DOHH2 (cell line): Measurements from ENCODE around the gene GDPD4.

ENCODE experiments used
- H3F3A ChIP-seq: fragments of 200-600 bp; sonication (generic), shearing (Covaris generic); 2 replicates; pipeline ENCODE4 v1.6.0; 2016; ENCODE audit warnings: antibody characterized with exemption, mild to moderate bottlenecking; ENCODE audit not compliant: control insufficient read depth, insufficient read depth
- H3K27ac ChIP-seq: fragments of 200-600 bp; sonication (generic); 2 replicates; pipeline ENCODE4 v1.5.1; 2014; ENCODE audit warnings: low read depth, mild to moderate bottlenecking, low read length, moderate library complexity
- H3K27me3 ChIP-seq: fragments of 200-600 bp; sonication (generic); 2 replicates; pipeline ENCODE4 v1.6.1; 2014; ENCODE audit warnings: mild to moderate bottlenecking, low read length, mixed read lengths; ENCODE audit not compliant: control insufficient read depth
- H3K36me3 ChIP-seq: fragments of 200-600 bp; sonication (generic); 2 replicates; pipeline ENCODE4 v1.6.1; 2014; ENCODE audit warnings: mild to moderate bottlenecking, low read length, moderate library complexity, mixed read lengths; ENCODE audit not compliant: control insufficient read depth
- H3K4me1 ChIP-seq: fragments of 200-600 bp; sonication (generic); 2 replicates; pipeline ENCODE4 v1.6.1; 2014; ENCODE audit warnings: mild to moderate bottlenecking, low read length, mixed read lengths; ENCODE audit not compliant: control insufficient read depth
- H3K4me2 ChIP-seq: fragments of 200-600 bp; sonication (generic); 2 replicates; pipeline ENCODE4 v1.6.0; 2014; ENCODE audit warnings: mild to moderate bottlenecking, low read length, moderate library complexity
- H3K4me3 ChIP-seq: fragments of 200-600 bp; sonication (generic); 2 replicates; pipeline ENCODE4 v1.5.1; 2014; ENCODE audit warnings: mild to moderate bottlenecking, low read length, mixed read lengths
- H3K79me2 ChIP-seq: fragments of 200-600 bp; sonication (generic); 2 replicates; pipeline ENCODE4 v1.6.1; 2014; ENCODE audit warnings: mild to moderate bottlenecking, low read length, mixed read lengths; ENCODE audit not compliant: control insufficient read depth
- H3K9me2 ChIP-seq: fragments of 200-600 bp; sonication (generic); replicated peaks from 2 replicates; pipeline ENCODE4 v1.6.1; 2014; ENCODE audit warnings: mild to moderate bottlenecking, low read length, mixed read lengths; ENCODE audit not compliant: control insufficient read depth
- H3K9me3 ChIP-seq: fragments of 200-600 bp; sonication (generic); 2 replicates; pipeline ENCODE4 v1.6.1; 2014; ENCODE audit warnings: antibody characterized with exemption, low read length, mixed read lengths; ENCODE audit not compliant: control insufficient read depth, insufficient read depth
- H4K20me1 ChIP-seq: fragments of 200-600 bp; sonication (generic); 2 replicates; pipeline ENCODE4 v1.6.0; 2014; ENCODE audit warnings: low read depth, mild to moderate bottlenecking, antibody characterized with exemption, low read length, moderate library complexity; ENCODE audit not compliant: control insufficient read depth, insufficient read depth
- EZH2phosphoT487 ChIP-seq: fragments of 200-600 bp; sonication (generic); IDR thresholded peaks from 2 replicates; pipeline ENCODE4 v1.6.1; 2017; ENCODE audit warnings: borderline replicate concordance, mild to moderate bottlenecking, antibody characterized with exemption, low read length, moderate library complexity, mixed read lengths
- TF ChIP-seq, protein P1 (sequence below): fragments of 200-600 bp; sonication (generic); IDR thresholded peaks from one replicate; pipeline ENCODE4 v1.5.1; 2014; ENCODE audit warnings: antibody characterized with exemption, mild to moderate bottlenecking, low read depth, low read length; ENCODE audit not compliant: poor library complexity, severe bottlenecking

The GDPD4 gene

DNA sequence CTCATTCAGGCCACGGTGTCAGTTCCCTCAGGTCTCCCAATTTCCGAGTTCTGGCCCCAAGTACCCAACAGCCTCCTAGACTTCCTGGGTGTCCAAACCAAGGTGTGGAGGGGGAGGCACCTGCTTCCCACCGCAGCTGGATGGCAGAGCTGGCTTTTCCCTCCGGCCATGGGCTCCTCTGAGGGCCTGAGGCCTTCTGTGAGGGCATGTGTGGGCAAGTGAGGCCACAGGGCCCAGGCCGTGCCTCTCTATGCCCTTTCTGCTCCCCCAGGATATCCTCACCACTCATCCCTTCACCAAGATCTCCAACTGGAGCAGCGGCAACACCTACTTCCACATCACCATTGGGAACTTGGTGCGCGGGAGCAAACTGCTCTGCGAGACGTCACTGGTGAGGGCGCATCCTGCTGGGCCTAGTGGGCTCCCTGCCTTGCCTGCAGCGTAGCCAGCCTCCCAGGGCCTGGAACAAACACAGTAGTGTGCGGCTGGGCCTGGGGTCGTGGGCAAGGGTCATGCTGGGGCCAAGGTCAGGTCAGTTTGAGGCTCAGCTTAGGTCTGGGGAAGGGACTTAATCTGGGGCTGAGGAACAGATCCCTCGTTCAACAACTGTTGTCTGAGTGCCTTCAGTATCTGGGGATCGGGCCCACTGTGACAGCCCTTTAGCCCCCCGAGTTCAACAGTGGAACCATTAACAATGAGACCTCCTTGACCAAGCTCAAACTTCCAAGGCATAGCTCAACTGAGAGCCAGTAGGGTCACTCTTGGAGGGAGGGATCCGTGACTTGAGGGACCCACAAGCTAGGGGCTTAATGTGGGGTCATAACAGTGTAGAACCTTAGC, 87.7 kb downstream of the GDPD4 start:
- no peaks in the 10 kb centered on the region for H3K4me1 ChIP-seq
- H3K9me3 ChIP-seq, result no peaks in the 10 kb centered on the region
- H3K4me2 ChIP-seq, result no peak overlapping the region
- H3K9me2 ChIP-seq, result no peaks in the 10 kb centered on the region
- TF ChIP-seq, protein P1, sequence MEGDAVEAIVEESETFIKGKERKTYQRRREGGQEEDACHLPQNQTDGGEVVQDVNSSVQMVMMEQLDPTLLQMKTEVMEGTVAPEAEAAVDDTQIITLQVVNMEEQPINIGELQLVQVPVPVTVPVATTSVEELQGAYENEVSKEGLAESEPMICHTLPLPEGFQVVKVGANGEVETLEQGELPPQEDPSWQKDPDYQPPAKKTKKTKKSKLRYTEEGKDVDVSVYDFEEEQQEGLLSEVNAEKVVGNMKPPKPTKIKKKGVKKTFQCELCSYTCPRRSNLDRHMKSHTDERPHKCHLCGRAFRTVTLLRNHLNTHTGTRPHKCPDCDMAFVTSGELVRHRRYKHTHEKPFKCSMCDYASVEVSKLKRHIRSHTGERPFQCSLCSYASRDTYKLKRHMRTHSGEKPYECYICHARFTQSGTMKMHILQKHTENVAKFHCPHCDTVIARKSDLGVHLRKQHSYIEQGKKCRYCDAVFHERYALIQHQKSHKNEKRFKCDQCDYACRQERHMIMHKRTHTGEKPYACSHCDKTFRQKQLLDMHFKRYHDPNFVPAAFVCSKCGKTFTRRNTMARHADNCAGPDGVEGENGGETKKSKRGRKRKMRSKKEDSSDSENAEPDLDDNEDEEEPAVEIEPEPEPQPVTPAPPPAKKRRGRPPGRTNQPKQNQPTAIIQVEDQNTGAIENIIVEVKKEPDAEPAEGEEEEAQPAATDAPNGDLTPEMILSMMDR, result no peak
- TF ChIP-seq EZH2phosphoT487, result no peak
- H3K79me2 ChIP-seq, result no peaks in the 10 kb centered on the region
- no peaks in the 10 kb centered on the region for H3K27me3 ChIP-seq
- H3F3A ChIP-seq, result no peaks in the 10 kb centered on the region
- no peaks in the 10 kb centered on the region for H4K20me1 ChIP-seq
- no peaks in the 10 kb centered on the region for H3K36me3 ChIP-seq
- H3K4me3 ChIP-seq, result no peak overlapping the region
- no peak overlapping the region for H3K27ac ChIP-seq

- Histone ChIP-seq H3K4me3 (no peak overlapping the region), H3K27me3 (no peaks in the 10 kb centered on the region), H3K36me3 (no peaks in the 10 kb centered on the region), H3K4me2 (no peak overlapping the region), H4K20me1 (no peaks in the 10 kb centered on the region), H3K9me2 (no peaks in the 10 kb centered on the region), H3F3A (no peaks in the 10 kb centered on the region), H3K9me3 (no peaks in the 10 kb centered on the region), H3K27ac (no peak overlapping the region), H3K79me2 (no peaks in the 10 kb centered on the region), H3K4me1 (no peaks in the 10 kb centered on the region)
- no peak for TF ChIP-seq EZH2phosphoT487
- TF ChIP-seq, protein P1, result no peak
Measured at GRCh38 chr11:77213029-77213579, 88.4 kb downstream of the GDPD4 start.

DNA sequence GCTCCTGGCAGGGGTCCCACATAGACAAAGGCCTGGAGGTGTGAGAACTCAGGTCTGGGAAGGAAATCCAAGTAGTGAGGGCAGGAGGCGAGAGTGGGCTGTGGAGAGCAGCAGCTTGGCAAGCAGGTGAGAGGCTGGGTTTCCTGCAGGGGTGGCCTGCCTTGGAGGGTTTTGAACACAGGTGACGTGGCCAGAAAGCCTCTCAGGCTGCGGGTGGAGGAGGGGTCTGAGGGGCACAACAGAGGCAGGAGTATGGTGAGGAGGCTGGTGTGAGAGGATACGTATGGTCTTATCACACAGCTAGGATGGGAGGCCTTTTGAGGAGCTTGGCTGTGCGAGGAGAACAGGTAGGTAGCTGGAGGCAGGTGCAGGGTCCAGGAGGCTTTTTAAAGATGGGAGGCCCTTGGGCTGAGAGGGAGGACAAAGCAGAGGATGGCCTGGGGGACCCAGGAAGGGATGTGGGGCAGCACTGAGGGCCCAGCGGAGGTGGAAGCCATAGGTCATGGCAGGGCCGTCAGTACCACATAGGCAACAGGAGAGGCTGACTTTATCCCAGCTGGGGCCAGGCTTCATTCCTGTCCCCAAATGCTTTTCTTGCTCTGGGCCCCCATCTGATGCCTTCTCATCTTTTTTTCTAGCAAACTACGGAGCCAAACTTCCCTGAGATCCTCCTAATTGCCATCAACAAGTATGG, 89.0 kb downstream of the GDPD4 start:
- Histone ChIP-seq H3K27me3 (no peaks in the 10 kb centered on the region), H3K36me3 (no peaks in the 10 kb centered on the region), H3K9me2 (no peaks in the 10 kb centered on the region), H3K79me2 (no peaks in the 10 kb centered on the region), H3K9me3 (no peaks in the 10 kb centered on the region), H3K4me3 (no peak overlapping the region), H3F3A (no peaks in the 10 kb centered on the region), H3K27ac (no peak overlapping the region), H3K4me2 (no peak overlapping the region), H3K4me1 (no peaks in the 10 kb centered on the region), H4K20me1 (no peaks in the 10 kb centered on the region)
- TF ChIP-seq, protein P1, result no peak
- no peak for TF ChIP-seq EZH2phosphoT487
